Measurements from ENCODE around the gene CD40LG.
A peak's percentile ranks its signal among the peaks of the same experiment; 100 is the strongest.

Gene CD40LG

DNA sequence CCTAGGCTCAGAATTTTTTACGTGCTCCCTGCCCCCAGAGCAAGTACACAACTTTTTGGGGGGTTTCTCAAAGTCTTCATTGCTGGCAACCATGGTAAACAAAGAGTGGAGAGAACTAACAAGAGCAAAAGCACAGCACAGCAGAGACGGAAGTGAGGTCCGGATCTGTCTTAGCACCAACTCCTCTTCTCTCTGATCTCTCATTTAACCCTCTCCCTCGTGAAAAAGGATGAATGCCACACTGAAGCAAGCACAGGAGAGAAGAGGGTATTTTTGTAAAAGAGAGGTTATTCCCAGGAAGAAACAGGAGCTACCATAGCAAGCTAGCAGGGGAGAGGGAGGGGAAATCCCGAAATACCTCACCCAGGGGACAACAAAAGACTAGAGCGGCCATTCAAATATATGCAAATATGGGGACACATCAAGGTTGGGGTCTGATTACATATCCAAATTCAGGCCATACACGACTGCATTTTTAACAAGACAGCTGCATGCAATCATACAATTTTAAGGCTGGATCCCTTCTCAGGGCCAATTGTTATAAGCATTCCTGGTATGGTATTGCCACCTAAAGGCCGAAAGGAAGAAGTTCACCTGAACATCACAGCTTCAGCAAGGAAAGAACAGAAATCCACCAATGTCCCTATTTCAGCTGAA lies 46.6 kb downstream of the CD40LG start:
- H3K4me3 ChIP-seq (ENCODE audit: low read depth, low read length), result no peak overlapping the region
- H3K9ac ChIP-seq, result no peak overlapping the region
- no peaks in the 10 kb centered on the region for H3K9me3 ChIP-seq (ENCODE audit: control insufficient read depth, low read length)
- TF ChIP-seq, protein P1, sequence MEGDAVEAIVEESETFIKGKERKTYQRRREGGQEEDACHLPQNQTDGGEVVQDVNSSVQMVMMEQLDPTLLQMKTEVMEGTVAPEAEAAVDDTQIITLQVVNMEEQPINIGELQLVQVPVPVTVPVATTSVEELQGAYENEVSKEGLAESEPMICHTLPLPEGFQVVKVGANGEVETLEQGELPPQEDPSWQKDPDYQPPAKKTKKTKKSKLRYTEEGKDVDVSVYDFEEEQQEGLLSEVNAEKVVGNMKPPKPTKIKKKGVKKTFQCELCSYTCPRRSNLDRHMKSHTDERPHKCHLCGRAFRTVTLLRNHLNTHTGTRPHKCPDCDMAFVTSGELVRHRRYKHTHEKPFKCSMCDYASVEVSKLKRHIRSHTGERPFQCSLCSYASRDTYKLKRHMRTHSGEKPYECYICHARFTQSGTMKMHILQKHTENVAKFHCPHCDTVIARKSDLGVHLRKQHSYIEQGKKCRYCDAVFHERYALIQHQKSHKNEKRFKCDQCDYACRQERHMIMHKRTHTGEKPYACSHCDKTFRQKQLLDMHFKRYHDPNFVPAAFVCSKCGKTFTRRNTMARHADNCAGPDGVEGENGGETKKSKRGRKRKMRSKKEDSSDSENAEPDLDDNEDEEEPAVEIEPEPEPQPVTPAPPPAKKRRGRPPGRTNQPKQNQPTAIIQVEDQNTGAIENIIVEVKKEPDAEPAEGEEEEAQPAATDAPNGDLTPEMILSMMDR (IDR thresholded peaks at IDR 0.05), result peak; percentile 45
- no peak overlapping the region for H3K27ac ChIP-seq
- H2AFZ ChIP-seq, result no peak overlapping the region
- no peaks in the 10 kb centered on the region for H3K79me2 ChIP-seq
- no peaks in the 10 kb centered on the region for H3K36me3 ChIP-seq (ENCODE audit: control insufficient read depth, insufficient read depth, low read length)
- no peaks in the 10 kb centered on the region for H3K4me1 ChIP-seq
- H3K4me2 ChIP-seq (ENCODE audit: low read length), result no peak overlapping the region
- H3K27me3 ChIP-seq (ENCODE audit: control insufficient read depth, insufficient read depth, low read length), result no peaks in the 10 kb centered on the region

GRCh38 chrX:136697156-136697555 lies 49.2 kb downstream of the CD40LG start:
- no peaks in the 10 kb centered on the region for H3K4me1 ChIP-seq
- H2AFZ ChIP-seq, result no peak overlapping the region
- no peak overlapping the region for H3K9ac ChIP-seq
- TF ChIP-seq, protein P1 (IDR thresholded peaks at IDR 0.05), result no peak
- no peaks in the 10 kb centered on the region for H3K9me3 ChIP-seq (ENCODE audit: control insufficient read depth, low read length)
- H3K36me3 ChIP-seq (ENCODE audit: control insufficient read depth, insufficient read depth, low read length), result no peaks in the 10 kb centered on the region
- H3K4me3 ChIP-seq (ENCODE audit: low read depth, low read length), result no peak overlapping the region
- no peak overlapping the region for H3K4me2 ChIP-seq (ENCODE audit: low read length)
- H3K79me2 ChIP-seq, result no peaks in the 10 kb centered on the region
- no peak overlapping the region for H3K27ac ChIP-seq
- H3K27me3 ChIP-seq (ENCODE audit: control insufficient read depth, insufficient read depth, low read length), result no peaks in the 10 kb centered on the region

DNA sequence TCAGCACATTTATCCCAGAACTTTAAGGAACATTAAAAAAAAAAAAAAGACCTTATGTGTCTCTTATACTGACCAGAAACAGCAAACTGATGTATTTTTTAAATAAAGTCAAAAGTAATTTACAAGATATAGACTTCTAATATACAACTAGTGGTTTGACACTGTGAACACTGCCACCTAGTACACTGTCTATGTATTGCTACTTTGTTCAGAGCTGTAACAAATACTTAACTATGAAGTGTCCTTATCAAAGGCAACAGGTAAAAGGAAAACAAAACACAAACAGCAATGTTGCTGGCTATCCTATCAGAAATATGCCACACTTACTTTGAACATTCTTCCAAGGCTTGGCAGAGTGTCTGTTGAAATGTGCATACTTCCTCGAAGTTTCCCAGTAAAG lies 60.4 kb downstream of the CD40LG start:
- TF ChIP-seq, protein P1 (IDR thresholded peaks at IDR 0.05), result no peak

More for the DNA sequence above, 60.4 kb downstream of the CD40LG start:
- H3K36me3 ChIP-seq (ENCODE audit: control insufficient read depth, insufficient read depth, low read length), result no peaks in the 10 kb centered on the region
- H2AFZ ChIP-seq, result no peak overlapping the region
- H3K9me3 ChIP-seq (ENCODE audit: control insufficient read depth, low read length), result no peaks in the 10 kb centered on the region
- no peak overlapping the region for H3K4me3 ChIP-seq (ENCODE audit: low read depth, low read length)
- H3K79me2 ChIP-seq, result no peaks in the 10 kb centered on the region
- H3K27ac ChIP-seq, result no peak overlapping the region
- no peaks in the 10 kb centered on the region for H3K4me1 ChIP-seq
- no peak overlapping the region for H3K9ac ChIP-seq
- H3K4me2 ChIP-seq (ENCODE audit: low read length), result no peak overlapping the region
- no peaks in the 10 kb centered on the region for H3K27me3 ChIP-seq (ENCODE audit: control insufficient read depth, insufficient read depth, low read length)
